ENCODE measurements around the gene NOP16.

NOP16 gene

GRCh38 chr5:176373100-176373818 is 15.1 kb downstream of the NOP16 start:
- no peaks in the 10 kb centered on the region for H3K9me3 ChIP-seq (ENCODE audit: severe bottlenecking)
- H3K27me3 ChIP-seq (ENCODE audit: insufficient read depth, low read depth, severe bottlenecking) = no peaks in the 10 kb centered on the region
- no peak for DNase-seq
- H3K36me3 ChIP-seq = peaks cover 3% of the 10 kb centered on the region; the same call in 1 of the 2 replicates
- no peak for TF ChIP-seq CTCF (IDR thresholded peaks at IDR 0.05; ENCODE audit: low read depth, low read length)
- no peak overlapping the region for H3K4me3 ChIP-seq (ENCODE audit: low read depth, low read length)
- H3K27ac ChIP-seq = no peak overlapping the region

GRCh38 chr5:176371621-176372539 is 16.5 kb downstream of the NOP16 start:
- Histone ChIP-seq H3K4me3 (ENCODE audit: low read depth, low read length) (no peak overlapping the region), H3K36me3 (peaks cover 3% of the 10 kb centered on the region; the same call in 1 of the 2 replicates), H3K27me3 (ENCODE audit: insufficient read depth, low read depth, severe bottlenecking) (no peaks in the 10 kb centered on the region), H3K27ac (no peak overlapping the region), H3K9me3 (ENCODE audit: severe bottlenecking) (no peaks in the 10 kb centered on the region)
- TF ChIP-seq CTCF (IDR thresholded peaks at IDR 0.05; ENCODE audit: low read depth, low read length) = no peak
- DNase-seq = no peak

DNA sequence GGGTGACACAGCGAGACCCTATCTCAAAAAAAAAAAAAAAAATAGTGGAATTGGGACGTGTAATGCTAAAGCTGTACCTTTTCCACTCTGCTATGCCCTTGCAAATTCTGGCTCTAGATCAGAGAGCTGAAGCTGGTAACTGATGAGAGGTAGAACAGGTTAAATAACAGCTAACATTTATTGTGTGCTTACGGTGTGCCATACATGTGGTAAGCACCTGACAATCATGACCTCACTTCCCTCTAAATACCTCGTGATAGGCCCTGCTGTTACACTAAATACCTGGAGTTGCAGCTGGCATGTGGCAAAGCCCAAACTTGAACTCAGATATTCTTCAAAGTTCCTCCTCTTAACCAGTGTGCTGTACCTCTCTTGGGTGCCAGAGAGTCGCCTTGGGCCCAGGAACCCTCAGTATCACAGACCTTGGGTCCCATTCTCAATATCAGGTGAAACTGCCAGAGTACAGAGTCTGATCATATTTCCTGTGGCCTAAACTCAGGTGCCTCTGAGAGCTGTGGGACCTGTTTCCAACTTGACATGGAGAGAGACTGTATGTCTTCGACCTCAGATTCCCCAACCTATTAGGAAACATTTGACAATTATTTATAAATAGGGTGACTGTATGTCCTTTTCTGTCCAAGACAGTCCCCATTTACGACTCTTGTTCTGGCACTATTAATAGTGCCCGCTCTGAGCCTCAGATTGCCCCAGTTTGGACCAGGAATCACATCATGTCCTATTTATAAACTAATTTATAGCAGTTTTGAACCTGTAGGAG is 18.3 kb downstream of the NOP16 start:
- Histone ChIP-seq H3K4me3 (ENCODE audit: low read depth, low read length) (no peak overlapping the region), H3K27me3 (ENCODE audit: insufficient read depth, low read depth, severe bottlenecking) (no peaks in the 10 kb centered on the region), H3K9me3 (ENCODE audit: severe bottlenecking) (no peaks in the 10 kb centered on the region), H3K36me3 (peaks cover 3% of the 10 kb centered on the region), H3K27ac (no peak overlapping the region)
- no peak for DNase-seq
- TF ChIP-seq CTCF (IDR thresholded peaks at IDR 0.05; ENCODE audit: low read depth, low read length) = no peak

GRCh38 chr5:176368726-176369125 is 19.7 kb downstream of the NOP16 start:
- peaks cover 3% of the 10 kb centered on the region for H3K36me3 ChIP-seq
- H3K27ac ChIP-seq = no peak overlapping the region
- TF ChIP-seq CTCF (IDR thresholded peaks at IDR 0.05; ENCODE audit: low read depth, low read length) = no peak
- H3K4me3 ChIP-seq (ENCODE audit: low read depth, low read length) = no peak overlapping the region
- no peak for DNase-seq
- H3K27me3 ChIP-seq (ENCODE audit: insufficient read depth, low read depth, severe bottlenecking) = no peaks in the 10 kb centered on the region
- H3K9me3 ChIP-seq (ENCODE audit: severe bottlenecking) = no peaks in the 10 kb centered on the region

- Histone ChIP-seq H3K27ac (no peak overlapping the region), H3K36me3 (peaks cover 5% of the 10 kb centered on the region), H3K9me3 (ENCODE audit: severe bottlenecking) (no peaks in the 10 kb centered on the region), H3K4me3 (ENCODE audit: low read depth, low read length) (no peak overlapping the region), H3K27me3 (ENCODE audit: insufficient read depth, low read depth, severe bottlenecking) (no peaks in the 10 kb centered on the region)
- no peak for DNase-seq
- TF ChIP-seq CTCF (IDR thresholded peaks at IDR 0.05; ENCODE audit: low read depth, low read length) = no peak
These were observed 22.0 kb downstream of the NOP16 start for GRCh38 chr5:176366232-176366894.
